Fibroblast of pulmonary artery (primary cell): ENCODE results near the gene ZNF618.

Experiments used
- DNase-seq: peaks from one replicate; pipeline ENCODE4 v3.0.0-alpha.2; 2010; ENCODE audit warnings: low read depth
- H3K4me3 ChIP-seq: replicated peaks from 2 replicates; pipeline ENCODE4 v1.5.1; 2011; ENCODE audit warnings: low read depth, mild to moderate bottlenecking, control low read depth, low read length, moderate library complexity
- CTCF ChIP-seq: IDR thresholded peaks from 2 replicates; pipeline ENCODE4 v1.5.1; 2011; ENCODE audit warnings: mild to moderate bottlenecking, control low read depth, low read length, inconsistent platforms; ENCODE audit errors: missing control alignments

The ZNF618 gene

GRCh38 chr9:113851873-113852272 is 24.2 kb upstream of the ZNF618 start:
- no peak for TF ChIP-seq CTCF
- no peak for DNase-seq
- H3K4me3 ChIP-seq = no peak overlapping the region

GRCh38 chr9:113853333-113853732 is 22.8 kb upstream of the ZNF618 start:
- TF ChIP-seq CTCF = peak; percentile 50
- DNase-seq = no peak
- no peak overlapping the region for H3K4me3 ChIP-seq

GRCh38 chr9:113854310-113854709 is 21.8 kb upstream of the ZNF618 start:
- TF ChIP-seq CTCF = no peak
- no peak overlapping the region for H3K4me3 ChIP-seq

GRCh38 chr9:113857875-113858274 is 18.2 kb upstream of the ZNF618 start:
- H3K4me3 ChIP-seq = no peak overlapping the region
- DNase-seq = no peak
- TF ChIP-seq CTCF = no peak

More at GRCh38 chr9:113854310-113854709, 21.8 kb upstream of the ZNF618 start:
- no peak for DNase-seq

- H3K4me3 ChIP-seq = no peak overlapping the region
- DNase-seq = no peak
- no peak for TF ChIP-seq CTCF
Observed at GRCh38 chr9:113858282-113858681, 17.8 kb upstream of the ZNF618 start.

- TF ChIP-seq CTCF = no peak
- DNase-seq = no peak
- no peak overlapping the region for H3K4me3 ChIP-seq
Observed at GRCh38 chr9:113863345-113863744, 12.8 kb upstream of the ZNF618 start.

GRCh38 chr9:113868501-113868900 is 7.6 kb upstream of the ZNF618 start:
- TF ChIP-seq CTCF = no peak
- H3K4me3 ChIP-seq = no peak overlapping the region
- DNase-seq = no peak
